Measurements from ENCODE around the gene ARHGAP6.

DNA sequence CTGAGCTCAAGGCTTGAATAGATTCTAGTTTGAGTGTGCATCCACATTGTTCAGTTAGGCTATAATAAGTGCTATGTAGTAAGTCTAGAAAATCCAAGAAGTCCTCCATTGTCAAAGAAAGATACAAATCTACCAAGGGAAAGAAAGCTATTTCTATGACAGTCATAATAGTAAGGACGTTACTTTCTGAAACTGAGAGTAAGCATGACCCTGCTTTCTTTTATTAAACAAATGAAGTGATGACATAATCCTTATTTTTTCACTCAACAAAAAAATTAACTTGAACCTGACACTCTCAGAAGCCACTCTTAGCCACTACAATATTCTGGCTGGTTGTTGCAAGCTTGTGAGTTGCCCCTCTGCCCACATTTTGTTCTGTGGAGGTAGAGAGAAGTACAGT lies 406.3 kb downstream of the ARHGAP6 start:
- TF ChIP-seq POLR2A (IDR thresholded peaks at IDR 0.05) (no peak), CTCF (IDR thresholded peaks at IDR 0.05) (no peak), POLR2AphosphoS5 (IDR thresholded peaks at IDR 0.05) (no peak)

Data from upper lobe of left lung (tissue), 4 donors.